H1 (cell line): ENCODE measurements around the gene ADAM12. TPM values are rescaled to one million over a fixed set of nuclear protein-coding genes. Genes with fewer than 3 reads are reported as not detected.

ENCODE experiments used
- CTCF ChIA-PET: fragments of 300-600 bp; sonication (Branson Sonifier 250); formaldehyde crosslinking; loops from one replicate; lab custom pipeline; 2021; ENCODE audit not compliant: partially characterized antibody; lab: Charles Lee
- POLR2A ChIA-PET: fragments of 300-600 bp; sonication (Branson Sonifier 250); formaldehyde crosslinking; loops from one replicate; lab custom pipeline; 2021; ENCODE audit warnings: inconsistent platforms; ENCODE audit not compliant: partially characterized antibody; lab: Charles Lee
- DNase-seq, 2 experiments: peaks; one replicate each; pipeline versions ENCODE4 v3.0.0 to v3.0.0-alpha.2; 2010 to 2022; ENCODE audit warnings: low spot score in 2 of 2, low read depth in 1 of 2, mixed read lengths in 1 of 2
- FAIRE-seq: peaks from 2 replicates; lab custom pipeline; 2011; peaks lifted over from hg19 to GRCh38; lab: Jason Lieb, UNC
- H2AFZ ChIP-seq: 2 replicates; pipeline ENCODE4 v1.8.1; 2012; ENCODE audit warnings: low read length, inconsistent platforms
- H2AK5ac ChIP-seq: 2 replicates; pipeline ENCODE4 v1.6.1; 2013; ENCODE audit warnings: low read depth, low read length
- H2BK120ac ChIP-seq: replicated peaks from 2 replicates; pipeline ENCODE3; 2013; ENCODE audit warnings: low read depth, low read length, inconsistent platforms
- H2BK12ac ChIP-seq: 2 replicates; pipeline ENCODE4 v1.6.1; 2013; ENCODE audit warnings: low read depth, low read length
- H2BK15ac ChIP-seq: 2 replicates; pipeline ENCODE4 v1.6.1; 2013; ENCODE audit warnings: low read length
- H2BK20ac ChIP-seq: 2 replicates; pipeline ENCODE4 v1.6.1; 2013; ENCODE audit warnings: low read length
- H2BK5ac ChIP-seq: 2 replicates; pipeline ENCODE4 v1.6.1; 2013; ENCODE audit warnings: low read depth, low read length
- H3K14ac ChIP-seq: 2 replicates; pipeline ENCODE4 v1.6.1; 2013; ENCODE audit warnings: inconsistent platforms; ENCODE audit not compliant: insufficient read length
- H3K18ac ChIP-seq: 2 replicates; pipeline ENCODE4 v1.6.1; 2013; ENCODE audit warnings: low read length; ENCODE audit errors: extremely low read depth
- H3K23ac ChIP-seq: 2 replicates; pipeline ENCODE4 v1.6.1; 2013; ENCODE audit warnings: inconsistent platforms; ENCODE audit not compliant: insufficient read length
- H3K23me2 ChIP-seq: 2 replicates; pipeline ENCODE4 v1.6.1; 2013; ENCODE audit warnings: low read depth, low read length
- H3K27ac ChIP-seq: 2 replicates; pipeline ENCODE4 v1.6.1; 2011; ENCODE audit warnings: low read depth, low read length, inconsistent platforms
- H3K27me3 ChIP-seq, 4 experiments: replicated peaks in 1 of 4; 1 replicate in 1 of 4; 2 replicates in 3 of 4; pipeline versions ENCODE4 v1.6.1 to v1.8.1; 2011 to 2013; ENCODE audit warnings: low read length in 3 of 4, mild to moderate bottlenecking in 3 of 4, inconsistent platforms in 2 of 4, mixed read lengths in 2 of 4, moderate library complexity in 1 of 4; ENCODE audit not compliant: control insufficient read depth in 3 of 4, insufficient read depth in 3 of 4; ENCODE audit errors: extremely low read depth in 1 of 4
- H3K36me3 ChIP-seq, 4 experiments: 2 replicates each; pipeline versions ENCODE4 v1.6.1 to v1.8.1; 2011 to 2013; ENCODE audit warnings: mild to moderate bottlenecking in 4 of 4, low read length in 3 of 4, moderate library complexity in 2 of 4, control low read depth in 1 of 4, inconsistent platforms in 1 of 4; ENCODE audit not compliant: insufficient read depth in 4 of 4, control insufficient read depth in 2 of 4
- H3K4ac ChIP-seq: replicated peaks from 2 replicates; pipeline ENCODE3; 2013; ENCODE audit warnings: low read length, low read depth, mixed read lengths, inconsistent platforms; ENCODE audit not compliant: insufficient read length
- H3K4me1 ChIP-seq, 4 experiments: replicated peaks in 1 of 4; 1 replicate in 1 of 4; 2 replicates in 3 of 4; pipeline versions ENCODE4 v1.6.1 to v1.8.1; 2011 to 2013; ENCODE audit warnings: low read length in 3 of 4, inconsistent platforms in 2 of 4, mixed read lengths in 1 of 4; ENCODE audit not compliant: insufficient read depth in 4 of 4, control insufficient read depth in 3 of 4
- H3K4me2 ChIP-seq, 2 experiments: 2 replicates each; pipeline versions ENCODE4 v1.6.1 to v1.8.1; 2011 to 2013; ENCODE audit warnings: low read depth in 2 of 2, low read length in 2 of 2, control low read depth in 1 of 2, inconsistent platforms in 1 of 2, mild to moderate bottlenecking in 1 of 2; ENCODE audit not compliant: insufficient read depth in 1 of 2
- H3K4me3 ChIP-seq, 4 experiments: fragments of 200-600, 300-600 bp in 1 of 4; sonication (generic), shearing (Covaris generic), sonication (Bioruptor Twin) in 1 of 4; 2 replicates each; pipeline versions ENCODE4 v1.5.1 to v1.8.1; 2011 to 2016; ENCODE audit warnings: low read length in 4 of 4, low read depth in 3 of 4, control low read depth in 2 of 4, inconsistent platforms in 2 of 4, mild to moderate bottlenecking in 2 of 4, mixed read lengths in 1 of 4, moderate library complexity in 1 of 4; ENCODE audit not compliant: insufficient read depth in 2 of 4; ENCODE audit errors: extremely low read depth in 1 of 4
- H3K56ac ChIP-seq: replicated peaks from 2 replicates; pipeline ENCODE3; 2013; ENCODE audit warnings: low read depth, mild to moderate bottlenecking, mixed read lengths, low read length, inconsistent platforms; ENCODE audit not compliant: insufficient read length
- H3K79me1 ChIP-seq: 2 replicates; pipeline ENCODE4 v1.6.1; 2013; ENCODE audit warnings: low read depth, low read length, control low read depth
- H3K79me2 ChIP-seq, 2 experiments: 2 replicates each; pipeline versions ENCODE4 v1.6.1 to v1.8.1; 2012 to 2013; ENCODE audit warnings: low read length in 2 of 2, mild to moderate bottlenecking in 2 of 2, inconsistent platforms in 1 of 2; ENCODE audit not compliant: insufficient read depth in 2 of 2, control insufficient read depth in 1 of 2
- H3K9ac ChIP-seq, 4 experiments: replicated peaks in 1 of 4; 1 replicate in 1 of 4; 2 replicates in 3 of 4; pipeline versions ENCODE4 v1.6.1 to v1.8.1; 2011 to 2013; ENCODE audit warnings: low read depth in 3 of 4, low read length in 3 of 4, control low read depth in 2 of 4, mild to moderate bottlenecking in 2 of 4, moderate library complexity in 2 of 4, inconsistent platforms in 1 of 4; ENCODE audit errors: extremely low read depth in 1 of 4
- H3K9me3 ChIP-seq, 2 experiments: 2 replicates each; pipeline versions ENCODE4 v1.6.1 to v1.8.1; 2012 to 2013; ENCODE audit warnings: mild to moderate bottlenecking in 2 of 2, moderate library complexity in 2 of 2, control low read depth in 1 of 2, inconsistent platforms in 1 of 2, low read depth in 1 of 2, low read length in 1 of 2, mixed read lengths in 1 of 2; ENCODE audit not compliant: insufficient read depth in 2 of 2
- H4K20me1 ChIP-seq, 2 experiments: replicated peaks in 1 of 2; 2 replicates each; pipeline versions ENCODE3 to v1.8.1; 2011 to 2013; ENCODE audit warnings: inconsistent platforms in 2 of 2, low read length in 2 of 2, mild to moderate bottlenecking in 1 of 2; ENCODE audit not compliant: insufficient read depth in 2 of 2, control insufficient read depth in 1 of 2
- H4K5ac ChIP-seq: 2 replicates; pipeline ENCODE4 v1.6.1; 2013; ENCODE audit warnings: low read length, low read depth, mixed read lengths, inconsistent platforms; ENCODE audit not compliant: insufficient read length
- H4K8ac ChIP-seq: 2 replicates; pipeline ENCODE4 v1.8.0; 2013; ENCODE audit warnings: mild to moderate bottlenecking, moderate library complexity, low read length, inconsistent platforms; ENCODE audit not compliant: insufficient read depth; ENCODE audit errors: extremely low read depth
- H4K91ac ChIP-seq: replicated peaks from 2 replicates; pipeline ENCODE3; 2013; ENCODE audit warnings: low read length, mixed read lengths, inconsistent platforms; ENCODE audit not compliant: insufficient read length
- CBX5 ChIP-seq: fragments of 300-800, 300-1000 bp; sonication (generic); IDR thresholded peaks from 2 replicates; pipeline ENCODE4 v1.7.1; 2016; ENCODE audit warnings: antibody characterized with exemption, low read length, low read depth
- EGR1 ChIP-seq: IDR thresholded peaks from 2 replicates; pipeline ENCODE4 v1.6.1; 2011; ENCODE audit warnings: low read depth, low read length, borderline replicate concordance
- HDAC2 ChIP-seq, 2 experiments: fragments of 300-600 bp in 1 of 2; sonication (generic) in 1 of 2; IDR thresholded peaks; 2 replicates each; pipeline ENCODE4 v1.6.1; 2011 to 2012; ENCODE audit warnings: low read depth in 2 of 2, low read length in 2 of 2, mild to moderate bottlenecking in 2 of 2, moderate library complexity in 2 of 2, borderline replicate concordance in 1 of 2, inconsistent platforms in 1 of 2
- JUN ChIP-seq: IDR thresholded peaks from 2 replicates; pipeline ENCODE4 v1.6.1; 2011; ENCODE audit warnings: low read depth, mild to moderate bottlenecking, improper control_type of control experiment, low read length
- KDM1A ChIP-seq: fragments of 200-600, 300-600 bp; sonication (generic); IDR thresholded peaks from 2 replicates; pipeline ENCODE4 v1.7.1; 2016; ENCODE audit warnings: mild to moderate bottlenecking, low read length, borderline replicate concordance
- KDM4A ChIP-seq: IDR thresholded peaks from one replicate; pipeline ENCODE4 v1.7.1; 2012; ENCODE audit warnings: low read depth, mild to moderate bottlenecking, moderate library complexity, low read length, inconsistent platforms; ENCODE audit not compliant: severe bottlenecking
- NRF1 ChIP-seq: IDR thresholded peaks from 2 replicates; pipeline ENCODE4 v1.6.1; 2011; ENCODE audit warnings: mild to moderate bottlenecking, low read depth, low read length, improper control_type of control experiment
- POU5F1 ChIP-seq: IDR thresholded peaks from 2 replicates; pipeline ENCODE4 v1.6.1; 2011; ENCODE audit warnings: low read depth, mild to moderate bottlenecking, low read length, moderate library complexity
- SAP30 ChIP-seq: fragments of 300-600 bp; sonication (generic); IDR thresholded peaks from 2 replicates; pipeline ENCODE4 v1.7.1; 2012; ENCODE audit warnings: low read length, moderate library complexity, mild to moderate bottlenecking, inconsistent platforms; ENCODE audit not compliant: insufficient read depth, insufficient replicate concordance
- SP1 ChIP-seq: IDR thresholded peaks from 2 replicates; pipeline ENCODE4 v1.6.1; 2011; ENCODE audit warnings: low read depth, low read length
- TBP ChIP-seq: IDR thresholded peaks from 2 replicates; pipeline ENCODE4 v1.6.1; 2011; ENCODE audit warnings: low read depth, low read length, improper control_type of control experiment
- WGBS, 2 experiments: shearing (Covaris generic) in 1 of 2; methylation state at CpG; one replicate each; pipeline versions ENCODE4 v1.1.6 to v1.1.7; 2013 to 2015; ENCODE audit warnings: low lambda C conversion rate in 2 of 2, mixed read lengths in 2 of 2, inconsistent platforms in 1 of 2, low coverage in 1 of 2, missing lambda C conversion rate in 1 of 2; ENCODE audit not compliant: insufficient replicate concordance in 2 of 2, insufficient coverage in 1 of 2, insufficient read length in 1 of 2; ENCODE audit errors: extremely low coverage in 1 of 2, missing lambda C conversion rate in 1 of 2; 5-methylcytosine and 5-hydroxymethylcytosine counted together
- polyA plus RNA-seq, 7 experiments: library from polyadenylated mRNA; depleted of rRNA in 3 of 7; stranded (reverse) in 5 of 7; unstranded in 2 of 7; fragments of >200 nt in 5 of 7; fragments of 200-250 nt in 2 of 7; gene quantifications; 1 replicate in 5 of 7; 2 replicates in 1 of 7; 4 replicates in 1 of 7; pipeline versions ENCODE4 v1.2.1 to v1.2.3, GENCODE V29; 2011 to 2013; ENCODE audit warnings: missing spikeins in 2 of 7, mixed read lengths in 2 of 7
- total RNA-seq: library from RNA; stranded (reverse); fragmentation: NEBNext Ultra II Directional; extraction: Animal tissue kit (Norgen Biotek cat#: 25700); gene quantifications from 2 replicates; pipeline ENCODE4 v1.2.1, GENCODE V29; 2021
- TF ChIP-seq, protein P1 (sequence below), 3 experiments: IDR thresholded peaks; 1 replicate in 2 of 3; 2 replicates in 1 of 3; pipeline versions ENCODE4 v1.5.1 to v1.6.1; 2011; ENCODE audit warnings: low read length in 3 of 3, mild to moderate bottlenecking in 3 of 3, inconsistent platforms in 2 of 3, low read depth in 1 of 3, moderate library complexity in 1 of 3; ENCODE audit not compliant: insufficient read depth in 1 of 3; ENCODE audit errors: control extremely low read depth in 1 of 3

The ADAM12 gene
- total and polyA plus RNA-seq, 2 of the 8 experiments (the other 6 are each of a cell fraction or from before 2014, with no cell fraction given), result 0.07 to 0.17 TPM

DNA sequence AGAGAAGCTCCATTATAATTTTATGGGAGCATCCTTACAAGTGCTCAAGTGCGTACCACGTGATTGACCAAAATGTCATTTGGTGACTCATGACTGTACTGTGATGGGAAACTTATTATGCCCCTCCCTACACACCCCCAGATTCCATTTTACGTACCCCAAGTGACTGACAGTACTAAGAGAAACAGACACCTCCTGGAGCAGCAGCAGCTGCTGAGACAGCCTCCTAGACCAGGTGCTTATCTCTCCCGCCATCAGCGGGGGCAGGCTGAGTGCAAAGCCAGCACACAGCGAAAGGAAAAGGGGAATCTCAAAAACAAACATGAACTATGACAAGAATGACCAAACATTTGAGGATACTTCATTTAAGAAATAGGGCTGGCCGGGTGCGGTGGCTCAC is 4.2 kb upstream of the ADAM12 start:
- H2BK120ac ChIP-seq, result no peak overlapping the region
- H2BK5ac ChIP-seq, result no peak overlapping the region
- no peaks in the 10 kb centered on the region for H4K20me1 ChIP-seq
- no peak overlapping the region for H2AFZ ChIP-seq
- H3K14ac ChIP-seq, result no peak overlapping the region
- H3K27ac ChIP-seq, result no peak overlapping the region
- H3K9ac ChIP-seq, result no peak overlapping the region
- no peak overlapping the region for H2BK20ac ChIP-seq
- ChIA-PET CTCF (no interaction called here), POLR2A (no interaction called here)
- H4K91ac ChIP-seq, result no peak overlapping the region
- no peaks in the 10 kb centered on the region for H3K36me3 ChIP-seq
- no peak overlapping the region for H3K23ac ChIP-seq
- no peaks in the 10 kb centered on the region; a peak in 3 of 7 replicates for H3K4me1 ChIP-seq
- H3K79me2 ChIP-seq, result no peaks in the 10 kb centered on the region
- no peak overlapping the region for H3K56ac ChIP-seq
- H3K27me3 ChIP-seq, result peaks cover 10 to 24% (median 21%) of the 10 kb centered on the region in 4 experiments; a peak in 6 of 7 replicates
- WGBS, 2 experiments, result 95% methylated on average over 8 of the region's 8 CpGs; no CpG with 5 or more reads in 1 of the 2 experiments
- no peak overlapping the region for H3K4me3 ChIP-seq
- H3K18ac ChIP-seq, result no peak overlapping the region
- no peak overlapping the region for H2AK5ac ChIP-seq
- no peak overlapping the region for H3K4ac ChIP-seq
- DNase-seq (no peak), FAIRE-seq (no peak)
- H2BK12ac ChIP-seq, result no peak overlapping the region
- H3K4me2 ChIP-seq, result no peak overlapping the region
- no peak overlapping the region for H4K5ac ChIP-seq
- peaks cover 10% of the 10 kb centered on the region for H3K23me2 ChIP-seq
- no peak overlapping the region for H2BK15ac ChIP-seq
- H4K8ac ChIP-seq, result no peak overlapping the region
- no peaks in the 10 kb centered on the region for H3K79me1 ChIP-seq
- no peaks in the 10 kb centered on the region; a peak in 2 of 4 replicates for H3K9me3 ChIP-seq
- TF ChIP-seq TBP (no peak), KDM4A (no peak), KDM1A (no peak), POU5F1 (no peak), EGR1 (no peak), JUN (no peak), CBX5 (no peak), NRF1 (no peak), HDAC2 (IDR thresholded peaks at IDR 0.05; ENCODE audit: borderline replicate concordance in 1 of 2, low read depth in 2 of 2, low read length in 2 of 2) (no peak), SP1 (no peak), SAP30 (no peak)
- TF ChIP-seq, protein P1, sequence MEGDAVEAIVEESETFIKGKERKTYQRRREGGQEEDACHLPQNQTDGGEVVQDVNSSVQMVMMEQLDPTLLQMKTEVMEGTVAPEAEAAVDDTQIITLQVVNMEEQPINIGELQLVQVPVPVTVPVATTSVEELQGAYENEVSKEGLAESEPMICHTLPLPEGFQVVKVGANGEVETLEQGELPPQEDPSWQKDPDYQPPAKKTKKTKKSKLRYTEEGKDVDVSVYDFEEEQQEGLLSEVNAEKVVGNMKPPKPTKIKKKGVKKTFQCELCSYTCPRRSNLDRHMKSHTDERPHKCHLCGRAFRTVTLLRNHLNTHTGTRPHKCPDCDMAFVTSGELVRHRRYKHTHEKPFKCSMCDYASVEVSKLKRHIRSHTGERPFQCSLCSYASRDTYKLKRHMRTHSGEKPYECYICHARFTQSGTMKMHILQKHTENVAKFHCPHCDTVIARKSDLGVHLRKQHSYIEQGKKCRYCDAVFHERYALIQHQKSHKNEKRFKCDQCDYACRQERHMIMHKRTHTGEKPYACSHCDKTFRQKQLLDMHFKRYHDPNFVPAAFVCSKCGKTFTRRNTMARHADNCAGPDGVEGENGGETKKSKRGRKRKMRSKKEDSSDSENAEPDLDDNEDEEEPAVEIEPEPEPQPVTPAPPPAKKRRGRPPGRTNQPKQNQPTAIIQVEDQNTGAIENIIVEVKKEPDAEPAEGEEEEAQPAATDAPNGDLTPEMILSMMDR (IDR thresholded peaks at IDR 0.05; ENCODE audit: control extremely low read depth in 1 of 3, insufficient read depth in 1 of 3, low read depth in 1 of 3, low read length in 3 of 3), result no peak
